HG03060 (cell line): ENCODE results near the gene PRRT1.
"Not testable (repeated sequence)": the region's sequence is repeated elsewhere in the genome, so short reads cannot be mapped to it uniquely, and the experiment has no call there.

ENCODE experiments used
- ATAC-seq: cut with Tn5 transposase; IDR thresholded peaks from one replicate; pipeline ENCODE4 v1.9.1; 2021; ENCODE audit warnings: low read depth, moderate number of reproducible peaks; ENCODE audit not compliant: unreplicated experiment

PRRT1 gene

GRCh38 chr6:32188381-32189068 lies 36.8 kb upstream of the PRRT1 start:
- no peak for ATAC-seq

- not testable (repeated sequence) for ATAC-seq
Observed at GRCh38 chr6:32187725-32188380, 36.1 kb upstream of the PRRT1 start.

GRCh38 chr6:32187009-32187709 lies 35.4 kb upstream of the PRRT1 start:
- no peak for ATAC-seq

GRCh38 chr6:32186151-32186840 lies 34.6 kb upstream of the PRRT1 start:
- not testable (repeated sequence) for ATAC-seq

GRCh38 chr6:32185681-32186131 lies 34.0 kb upstream of the PRRT1 start:
- not testable (repeated sequence) for ATAC-seq

- ATAC-seq = no peak
Observed at GRCh38 chr6:32184084-32184640, 32.4 kb upstream of the PRRT1 start, which contains the start of gene AGER. Gene AGER, minus strand, starts transcription at chr6:32184253. Its CDS starts 31 bp downstream, at chr6:32184222.

- no peak for ATAC-seq
Observed at GRCh38 chr6:32183483-32184083, 31.8 kb upstream of the PRRT1 start.

- no peak for ATAC-seq
Observed at GRCh38 chr6:32183030-32183429, 31.3 kb upstream of the PRRT1 start.

- no peak for ATAC-seq
Observed at GRCh38 chr6:32182555-32182981, 30.8 kb upstream of the PRRT1 start.

GRCh38 chr6:32181915-32182529 lies 30.3 kb upstream of the PRRT1 start:
- ATAC-seq = no peak

- no peak for ATAC-seq
Observed at GRCh38 chr6:32181148-32181702, 29.5 kb upstream of the PRRT1 start.

GRCh38 chr6:32179766-32180405 lies 28.1 kb upstream of the PRRT1 start:
- ATAC-seq = no peak

- ATAC-seq = no peak
Observed at GRCh38 chr6:32178547-32179440, 27.1 kb upstream of the PRRT1 start.

- peak; percentile 86 for ATAC-seq
Observed at GRCh38 chr6:32177788-32178546, 26.2 kb upstream of the PRRT1 start, which contains the start of gene RNF5. Gene RNF5, plus strand, starts transcription at chr6:32178405. Its CDS starts 107 bp downstream, at chr6:32178512.

GRCh38 chr6:32177183-32177787 lies 25.5 kb upstream of the PRRT1 start:
- no peak for ATAC-seq

- no peak for ATAC-seq
Observed at GRCh38 chr6:32176476-32177182, 24.9 kb upstream of the PRRT1 start.
